OCI-LY1 (cell line): ENCODE measurements around the gene PRDM8.

Experiments used
- H2AFZ ChIP-seq: fragments of 200-600 bp; sonication (generic), shearing (Covaris generic); 2 replicates; pipeline ENCODE4 v1.6.0; 2014; ENCODE audit warnings: antibody characterized with exemption, mild to moderate bottlenecking, low read length
- H3F3A ChIP-seq: fragments of 200-600 bp; sonication (generic), shearing (Covaris generic); 2 replicates; pipeline ENCODE4 v1.6.0; 2014; ENCODE audit warnings: mild to moderate bottlenecking, antibody characterized with exemption, low read length, moderate library complexity; ENCODE audit not compliant: insufficient read depth
- H3K27ac ChIP-seq: fragments of 200-600 bp; sonication (generic); 2 replicates; pipeline ENCODE4 v1.5.1; 2014; ENCODE audit warnings: low read length, mixed run types, mild to moderate bottlenecking, low read depth; ENCODE audit not compliant: poor library complexity, severe bottlenecking
- H3K27me3 ChIP-seq: fragments of 200-600 bp; sonication (generic); 2 replicates; pipeline ENCODE4 v1.6.0; 2014; ENCODE audit warnings: antibody characterized with exemption, mild to moderate bottlenecking, low read length, moderate library complexity; ENCODE audit not compliant: insufficient read depth
- H3K36me3 ChIP-seq: fragments of 200-600 bp; sonication (generic); 2 replicates; pipeline ENCODE4 v1.6.1; 2014; ENCODE audit warnings: mild to moderate bottlenecking, antibody characterized with exemption, low read length, moderate library complexity, mixed read lengths; ENCODE audit not compliant: insufficient read depth
- H3K4me1 ChIP-seq: fragments of 200-600 bp; sonication (generic); 2 replicates; pipeline ENCODE4 v1.5.1; 2014; ENCODE audit warnings: mild to moderate bottlenecking, low read length, moderate library complexity; ENCODE audit not compliant: insufficient read depth, severe bottlenecking
- H3K4me2 ChIP-seq: fragments of 200-600 bp; sonication (generic), shearing (Covaris generic); 2 replicates; pipeline ENCODE4 v1.6.1; 2014; ENCODE audit warnings: low read length
- H3K4me3 ChIP-seq: fragments of 200-600 bp; sonication (generic); 2 replicates; pipeline ENCODE4 v1.5.1; 2014; ENCODE audit warnings: low read length, low read depth, mild to moderate bottlenecking, mixed read lengths; ENCODE audit not compliant: poor library complexity, severe bottlenecking
- H3K79me2 ChIP-seq: fragments of 200-600 bp; shearing (Covaris generic); 2 replicates; pipeline ENCODE4 v1.6.1; 2016; ENCODE audit warnings: mixed run types, low read length, mixed read lengths; ENCODE audit not compliant: insufficient read depth
- H3K9ac ChIP-seq: fragments of 200-600 bp; sonication (generic), shearing (Covaris generic); 2 replicates; pipeline ENCODE4 v1.6.1; 2014; ENCODE audit warnings: mild to moderate bottlenecking, low read length, mixed read lengths
- H3K9me2 ChIP-seq: fragments of 200-600 bp; sonication (generic), shearing (Covaris generic); 2 replicates; pipeline ENCODE4 v1.6.1; 2014; ENCODE audit warnings: low read depth, mild to moderate bottlenecking, low read length, mixed read lengths
- H3K9me3 ChIP-seq: fragments of 200-600 bp; shearing (Covaris generic); 2 replicates; pipeline ENCODE4 v1.6.1; 2014; ENCODE audit warnings: low read length, mixed read lengths
- H4K20me1 ChIP-seq: fragments of 200-600 bp; sonication (generic), shearing (Covaris generic); 2 replicates; pipeline ENCODE4 v1.6.0; 2016; ENCODE audit warnings: mild to moderate bottlenecking, low read length; ENCODE audit not compliant: insufficient read depth
- EZH2 ChIP-seq: fragments of 200-600 bp; sonication (generic), shearing (Covaris generic); IDR thresholded peaks from 2 replicates; pipeline ENCODE4 v1.8.0; 2017; ENCODE audit warnings: borderline replicate concordance, mixed run types, mild to moderate bottlenecking, antibody characterized with exemption, low read length, moderate library complexity, mixed read lengths
- TF ChIP-seq, protein P1 (sequence below): fragments of 200-600 bp; sonication (generic), shearing (Covaris generic); IDR thresholded peaks from 2 replicates; pipeline ENCODE4 v1.5.1; 2017; ENCODE audit warnings: mild to moderate bottlenecking, antibody characterized with exemption, low read length, moderate library complexity, mixed read lengths

Gene PRDM8

DNA sequence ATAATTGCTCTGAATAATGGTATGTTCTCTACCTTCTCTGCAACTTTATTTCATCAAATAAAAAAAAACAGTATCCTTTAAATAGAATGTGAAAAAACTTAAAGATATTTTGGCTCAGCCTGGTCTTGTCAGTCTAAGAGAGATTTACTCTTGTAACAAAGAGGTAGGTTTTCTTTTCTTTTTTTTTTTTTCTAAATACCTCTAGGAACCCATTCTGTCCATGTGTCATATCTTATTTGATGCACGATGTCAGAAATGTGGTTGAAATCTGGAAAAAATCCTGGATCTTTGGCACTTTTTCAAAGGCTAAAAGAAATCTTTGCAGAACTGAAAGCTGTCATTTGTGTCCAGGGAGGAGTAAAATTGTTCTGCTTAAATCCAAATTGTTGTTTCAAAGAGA is 51.8 kb downstream of the PRDM8 start:
- Histone ChIP-seq H3K4me3 (no peak overlapping the region), H3K27me3 (no peaks in the 10 kb centered on the region), H3K79me2 (no peaks in the 10 kb centered on the region), H3K27ac (no peak overlapping the region), H3K9me3 (no peaks in the 10 kb centered on the region), H3K9ac (no peak overlapping the region), H4K20me1 (no peaks in the 10 kb centered on the region), H3K9me2 (no peaks in the 10 kb centered on the region; the same call in 1 of the 2 replicates), H2AFZ (no peak overlapping the region), H3K4me2 (no peak overlapping the region), H3K4me1 (no peaks in the 10 kb centered on the region), H3F3A (no peaks in the 10 kb centered on the region), H3K36me3 (no peaks in the 10 kb centered on the region)
- no peak for TF ChIP-seq EZH2
- TF ChIP-seq, protein P1, sequence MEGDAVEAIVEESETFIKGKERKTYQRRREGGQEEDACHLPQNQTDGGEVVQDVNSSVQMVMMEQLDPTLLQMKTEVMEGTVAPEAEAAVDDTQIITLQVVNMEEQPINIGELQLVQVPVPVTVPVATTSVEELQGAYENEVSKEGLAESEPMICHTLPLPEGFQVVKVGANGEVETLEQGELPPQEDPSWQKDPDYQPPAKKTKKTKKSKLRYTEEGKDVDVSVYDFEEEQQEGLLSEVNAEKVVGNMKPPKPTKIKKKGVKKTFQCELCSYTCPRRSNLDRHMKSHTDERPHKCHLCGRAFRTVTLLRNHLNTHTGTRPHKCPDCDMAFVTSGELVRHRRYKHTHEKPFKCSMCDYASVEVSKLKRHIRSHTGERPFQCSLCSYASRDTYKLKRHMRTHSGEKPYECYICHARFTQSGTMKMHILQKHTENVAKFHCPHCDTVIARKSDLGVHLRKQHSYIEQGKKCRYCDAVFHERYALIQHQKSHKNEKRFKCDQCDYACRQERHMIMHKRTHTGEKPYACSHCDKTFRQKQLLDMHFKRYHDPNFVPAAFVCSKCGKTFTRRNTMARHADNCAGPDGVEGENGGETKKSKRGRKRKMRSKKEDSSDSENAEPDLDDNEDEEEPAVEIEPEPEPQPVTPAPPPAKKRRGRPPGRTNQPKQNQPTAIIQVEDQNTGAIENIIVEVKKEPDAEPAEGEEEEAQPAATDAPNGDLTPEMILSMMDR: no peak

DNA sequence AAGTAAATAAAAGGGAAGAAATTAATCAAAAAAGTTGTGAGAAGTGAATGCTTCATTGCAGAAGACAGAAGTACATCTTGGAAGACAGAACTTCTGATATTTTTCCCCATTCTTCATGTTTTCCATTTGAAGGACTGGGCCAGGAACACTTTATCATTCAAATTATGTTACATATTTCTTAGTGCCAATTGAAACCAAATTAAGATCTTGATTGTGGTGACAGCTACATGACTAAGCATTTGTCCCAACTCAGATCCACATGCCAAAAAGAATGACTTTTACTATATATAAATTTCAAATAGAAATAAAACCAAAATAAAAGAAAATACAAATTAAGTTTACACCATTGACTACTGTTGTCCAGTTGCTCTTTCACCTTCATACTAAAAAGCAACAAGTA is 55.1 kb downstream of the PRDM8 start:
- Histone ChIP-seq H3K9me3 (no peaks in the 10 kb centered on the region), H3K9ac (no peak overlapping the region), H3K9me2 (no peaks in the 10 kb centered on the region; the same call in 1 of the 2 replicates), H4K20me1 (no peaks in the 10 kb centered on the region), H3K36me3 (no peaks in the 10 kb centered on the region), H3F3A (no peaks in the 10 kb centered on the region), H2AFZ (no peak overlapping the region), H3K79me2 (no peaks in the 10 kb centered on the region), H3K4me1 (no peaks in the 10 kb centered on the region), H3K4me3 (no peak overlapping the region), H3K27ac (no peak overlapping the region), H3K4me2 (no peak overlapping the region), H3K27me3 (no peaks in the 10 kb centered on the region)
- TF ChIP-seq, protein P1: no peak

DNA sequence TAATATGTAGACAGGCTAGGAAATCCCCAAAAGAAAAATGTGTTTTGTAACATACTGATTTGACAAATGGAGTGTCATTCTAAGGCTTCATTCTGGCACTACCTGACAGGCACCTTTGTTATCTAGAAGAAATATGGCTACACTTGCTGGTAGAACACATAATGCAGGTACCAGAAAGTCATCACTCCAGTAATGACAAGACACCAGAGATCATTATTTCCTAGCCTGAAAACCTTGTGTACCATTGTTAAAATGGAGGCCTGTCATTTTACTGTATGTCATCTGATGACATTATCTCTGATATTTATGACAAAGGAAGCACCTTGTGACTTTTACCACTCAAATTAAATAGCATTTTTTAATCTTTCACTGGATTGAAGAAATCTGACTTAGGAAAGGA is 55.6 kb downstream of the PRDM8 start:
- Histone ChIP-seq H3K9me2 (no peaks in the 10 kb centered on the region; the same call in 1 of the 2 replicates), H3K79me2 (no peaks in the 10 kb centered on the region), H4K20me1 (no peaks in the 10 kb centered on the region), H3K9ac (no peak overlapping the region), H3K4me3 (no peak overlapping the region), H3K4me2 (no peak overlapping the region), H3K36me3 (no peaks in the 10 kb centered on the region), H2AFZ (no peak overlapping the region), H3K27me3 (no peaks in the 10 kb centered on the region), H3K27ac (no peak overlapping the region), H3K9me3 (no peaks in the 10 kb centered on the region), H3F3A (no peaks in the 10 kb centered on the region), H3K4me1 (no peaks in the 10 kb centered on the region)
- no peak for TF ChIP-seq EZH2
- TF ChIP-seq, protein P1: no peak
